H9 (cell line): ENCODE data around the gene HDAC7. TPM values are rescaled to one million over a fixed set of nuclear protein-coding genes. Genes with fewer than 3 reads are reported as not detected.

Source experiments
- DNase-seq: peaks from one replicate; pipeline ENCODE4 v3.0.0-alpha.2; 2017
- H2AFZ ChIP-seq: one replicate; pipeline ENCODE4 v1.6.1; 2013; ENCODE audit warnings: mild to moderate bottlenecking, low read length, control low read depth, moderate library complexity
- H2AK5ac ChIP-seq: 2 replicates; pipeline ENCODE4 v1.6.1; 2013; ENCODE audit warnings: low read length, control low read depth, mixed read lengths; ENCODE audit not compliant: insufficient read length
- H2BK120ac ChIP-seq: one replicate; pipeline ENCODE4 v1.6.1; 2013; ENCODE audit warnings: low read depth, mild to moderate bottlenecking, low read length, control low read depth, inconsistent platforms; ENCODE audit not compliant: poor library complexity, severe bottlenecking
- H2BK12ac ChIP-seq: 2 replicates; pipeline ENCODE4 v1.6.1; 2013; ENCODE audit warnings: low read length, control low read depth, mixed read lengths, low read depth; ENCODE audit not compliant: insufficient read length
- H2BK15ac ChIP-seq: 2 replicates; pipeline ENCODE4 v1.6.1; 2013; ENCODE audit warnings: low read depth, low read length, control low read depth
- H2BK20ac ChIP-seq: one replicate; pipeline ENCODE4 v1.6.1; 2013; ENCODE audit warnings: low read depth, mild to moderate bottlenecking, low read length, control low read depth, inconsistent platforms; ENCODE audit not compliant: poor library complexity, severe bottlenecking
- H2BK5ac ChIP-seq: 2 replicates; pipeline ENCODE4 v1.6.1; 2013; ENCODE audit warnings: low read length, control low read depth, mixed read lengths; ENCODE audit not compliant: insufficient read length
- H3K14ac ChIP-seq: 2 replicates; pipeline ENCODE4 v1.6.1; 2013; ENCODE audit warnings: low read length, control low read depth; ENCODE audit not compliant: insufficient read depth
- H3K18ac ChIP-seq: 2 replicates; pipeline ENCODE4 v1.6.1; 2013; ENCODE audit warnings: low read depth, mild to moderate bottlenecking, mixed read lengths, low read length, control low read depth; ENCODE audit not compliant: insufficient read length
- H3K23ac ChIP-seq: 2 replicates; pipeline ENCODE4 v1.6.1; 2013; ENCODE audit warnings: low read length, control low read depth, mixed read lengths, low read depth; ENCODE audit not compliant: insufficient read length
- H3K23me2 ChIP-seq: 2 replicates; pipeline ENCODE4 v1.6.1; 2013; ENCODE audit warnings: low read depth, mild to moderate bottlenecking, mixed read lengths, low read length, control low read depth; ENCODE audit not compliant: insufficient read length, poor library complexity, severe bottlenecking
- H3K27ac ChIP-seq: 2 replicates; pipeline ENCODE4 v1.5.1; 2013; ENCODE audit warnings: low read length, control low read depth, mixed read lengths, low read depth; ENCODE audit not compliant: insufficient read length
- H3K27me3 ChIP-seq: 2 replicates; pipeline ENCODE4 v1.6.1; 2013; ENCODE audit warnings: low read length, control low read depth, inconsistent platforms; ENCODE audit not compliant: insufficient read depth
- H3K4ac ChIP-seq: 2 replicates; pipeline ENCODE4 v1.6.1; 2013; ENCODE audit warnings: low read depth, mild to moderate bottlenecking, control low read depth, inconsistent platforms, low read length, moderate library complexity
- H3K4me1 ChIP-seq: 2 replicates; pipeline ENCODE4 v1.6.1; 2013; ENCODE audit warnings: low read length, control low read depth, inconsistent platforms; ENCODE audit not compliant: insufficient read depth
- H3K4me2 ChIP-seq: 2 replicates; pipeline ENCODE4 v1.6.1; 2013; ENCODE audit warnings: low read length, control low read depth, mixed read lengths; ENCODE audit not compliant: insufficient read length, insufficient read depth
- H3K56ac ChIP-seq: 2 replicates; pipeline ENCODE4 v1.6.1; 2013; ENCODE audit warnings: low read depth, mild to moderate bottlenecking, mixed read lengths, low read length, control low read depth; ENCODE audit not compliant: insufficient read length
- H3K79me1 ChIP-seq: 2 replicates; pipeline ENCODE4 v1.6.1; 2013; ENCODE audit warnings: low read depth, mild to moderate bottlenecking, moderate library complexity, low read length, control low read depth, inconsistent platforms; ENCODE audit not compliant: insufficient read depth, poor library complexity, severe bottlenecking
- H3K79me2 ChIP-seq: 2 replicates; pipeline ENCODE4 v1.6.1; 2013; ENCODE audit warnings: low read length, control low read depth, inconsistent platforms; ENCODE audit not compliant: insufficient read depth
- H3K9ac ChIP-seq: 2 replicates; pipeline ENCODE4 v1.6.1; 2013; ENCODE audit warnings: low read length, control low read depth, mixed read lengths; ENCODE audit not compliant: insufficient read length; ENCODE audit errors: extremely low read depth
- H3K9me3 ChIP-seq: one replicate; pipeline ENCODE4 v1.6.1; 2013; ENCODE audit warnings: low read depth, low read length, inconsistent platforms; ENCODE audit not compliant: control insufficient read depth
- H3T11ph ChIP-seq: one replicate; pipeline ENCODE4 v1.6.1; 2013; ENCODE audit warnings: mild to moderate bottlenecking, low read length, control low read depth, inconsistent platforms
- H4K20me1 ChIP-seq: one replicate; pipeline ENCODE4 v1.6.1; 2013; ENCODE audit not compliant: control insufficient read depth, insufficient read length, insufficient read depth
- H4K5ac ChIP-seq: 2 replicates; pipeline ENCODE4 v1.6.1; 2013; ENCODE audit warnings: low read depth, mild to moderate bottlenecking, mixed read lengths, low read length, control low read depth; ENCODE audit not compliant: insufficient read length
- H4K8ac ChIP-seq: replicated peaks from 2 replicates; pipeline ENCODE4 v1.6.1; 2013; ENCODE audit warnings: low read length, control low read depth, mixed read lengths, low read depth; ENCODE audit not compliant: insufficient read length
- H4K91ac ChIP-seq: 2 replicates; pipeline ENCODE4 v1.6.1; 2013; ENCODE audit warnings: low read depth, mild to moderate bottlenecking, moderate library complexity, mixed read lengths, low read length, control low read depth; ENCODE audit not compliant: insufficient read length
- H3K27ac Mint-ChIP-seq, 3 experiments: 2 replicates in 2 of 3; 3 replicates in 1 of 3; pipeline ENCODE4 v1.8.0; 2020 to 2021; ENCODE audit warnings: mixed read lengths in 3 of 3, mild to moderate bottlenecking in 1 of 3, moderate library complexity in 1 of 3
- H3K27me3 Mint-ChIP-seq: 2 replicates; pipeline ENCODE4 v1.8.0; 2021; ENCODE audit warnings: low read depth, mild to moderate bottlenecking, moderate library complexity, mixed read lengths
- H3K36me3 Mint-ChIP-seq, 3 experiments: 2 replicates in 2 of 3; 3 replicates in 1 of 3; pipeline ENCODE4 v1.8.0; 2020 to 2021; ENCODE audit warnings: low read depth in 3 of 3, mixed read lengths in 3 of 3; ENCODE audit not compliant: insufficient read depth in 1 of 3
- H3K4me1 Mint-ChIP-seq, 2 experiments: 2 replicates each; pipeline ENCODE4 v1.8.0; 2020; ENCODE audit warnings: mixed read lengths in 2 of 2
- H3K4me3 Mint-ChIP-seq, 2 experiments: 2 replicates in 1 of 2; 3 replicates in 1 of 2; pipeline ENCODE4 v1.8.0; 2020 to 2021; ENCODE audit warnings: mild to moderate bottlenecking in 2 of 2, mixed read lengths in 2 of 2, moderate library complexity in 1 of 2
- H3K9me3 Mint-ChIP-seq, 2 experiments: 2 replicates in 1 of 2; 3 replicates in 1 of 2; pipeline ENCODE4 v1.8.0; 2020; ENCODE audit warnings: mild to moderate bottlenecking in 2 of 2, mixed read lengths in 2 of 2, moderate library complexity in 1 of 2
- WGBS: extraction: QIAGEN DNeasy Blood & Tissue Kit; methylation state at CpG from one replicate; pipeline ENCODE4 v1.1.7; 2013; ENCODE audit warnings: missing lambda C conversion rate, low lambda C conversion rate, mixed read lengths; ENCODE audit not compliant: insufficient read length; ENCODE audit errors: extremely low coverage; 5-methylcytosine and 5-hydroxymethylcytosine counted together
- total RNA-seq: library from RNA; stranded (reverse); gene quantifications from 2 replicates; pipeline ENCODE4 v1.2.1, GENCODE V29; 2021
- TF ChIP-seq, protein P1 (sequence below): fragments of 200-600 bp; sonication (generic); conservative IDR thresholded peaks from 3 replicates; pipeline ENCODE4 v1.8.0; 2021; ENCODE audit warnings: antibody characterized with exemption, mild to moderate bottlenecking

Gene HDAC7
- total RNA-seq, 1 experiment from 2014 or later = 72.1 TPM

GRCh38 chr12:47785036-47785886 is 34.4 kb downstream of the HDAC7 start:
- no peak overlapping the region for H3K27ac ChIP-seq
- H2BK120ac ChIP-seq = no peak overlapping the region
- no peak overlapping the region for H4K5ac ChIP-seq
- no peak overlapping the region for H3T11ph ChIP-seq
- H3K9ac ChIP-seq = no peak overlapping the region
- no peaks in the 10 kb centered on the region for H3K9me3 Mint-ChIP-seq
- no peaks in the 10 kb centered on the region for H3K9me3 ChIP-seq
- H3K4me3 Mint-ChIP-seq = no peak overlapping the region; a peak in 1 of 5 replicates
- H2AFZ ChIP-seq = no peak overlapping the region
- H2BK5ac ChIP-seq = no peak overlapping the region
- H3K23ac ChIP-seq = no peak overlapping the region
- no peaks in the 10 kb centered on the region for H3K79me2 ChIP-seq
- no peak overlapping the region for H2AK5ac ChIP-seq
- no peak overlapping the region for H3K14ac ChIP-seq
- H2BK20ac ChIP-seq = no peak overlapping the region
- H3K4me1 Mint-ChIP-seq = no peaks in the 10 kb centered on the region
- peaks cover 30 to 68% (median 59%) of the 10 kb centered on the region in 3 experiments; a peak in 6 of 7 replicates for H3K36me3 Mint-ChIP-seq
- peaks cover 4% of the 10 kb centered on the region; the same call in 1 of the 2 replicates for H3K27me3 Mint-ChIP-seq
- no peaks in the 10 kb centered on the region for H3K4me1 ChIP-seq
- no peak overlapping the region for H3K4ac ChIP-seq
- H3K4me2 ChIP-seq = no peak overlapping the region
- H3K18ac ChIP-seq = no peak overlapping the region
- no peaks in the 10 kb centered on the region for H4K20me1 ChIP-seq
- no peak overlapping the region for H2BK12ac ChIP-seq
- TF ChIP-seq, protein P1, sequence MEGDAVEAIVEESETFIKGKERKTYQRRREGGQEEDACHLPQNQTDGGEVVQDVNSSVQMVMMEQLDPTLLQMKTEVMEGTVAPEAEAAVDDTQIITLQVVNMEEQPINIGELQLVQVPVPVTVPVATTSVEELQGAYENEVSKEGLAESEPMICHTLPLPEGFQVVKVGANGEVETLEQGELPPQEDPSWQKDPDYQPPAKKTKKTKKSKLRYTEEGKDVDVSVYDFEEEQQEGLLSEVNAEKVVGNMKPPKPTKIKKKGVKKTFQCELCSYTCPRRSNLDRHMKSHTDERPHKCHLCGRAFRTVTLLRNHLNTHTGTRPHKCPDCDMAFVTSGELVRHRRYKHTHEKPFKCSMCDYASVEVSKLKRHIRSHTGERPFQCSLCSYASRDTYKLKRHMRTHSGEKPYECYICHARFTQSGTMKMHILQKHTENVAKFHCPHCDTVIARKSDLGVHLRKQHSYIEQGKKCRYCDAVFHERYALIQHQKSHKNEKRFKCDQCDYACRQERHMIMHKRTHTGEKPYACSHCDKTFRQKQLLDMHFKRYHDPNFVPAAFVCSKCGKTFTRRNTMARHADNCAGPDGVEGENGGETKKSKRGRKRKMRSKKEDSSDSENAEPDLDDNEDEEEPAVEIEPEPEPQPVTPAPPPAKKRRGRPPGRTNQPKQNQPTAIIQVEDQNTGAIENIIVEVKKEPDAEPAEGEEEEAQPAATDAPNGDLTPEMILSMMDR = no peak
- WGBS = no CpG with 5 or more reads among the region's 15 CpGs
- H3K23me2 ChIP-seq = no peaks in the 10 kb centered on the region
- H3K27me3 ChIP-seq = no peaks in the 10 kb centered on the region
- no peak overlapping the region for H3K56ac ChIP-seq
- no peak overlapping the region for H4K8ac ChIP-seq
- H3K27ac Mint-ChIP-seq = no peak overlapping the region
- no peak overlapping the region for H4K91ac ChIP-seq
- DNase-seq = no peak
- H2BK15ac ChIP-seq = no peak overlapping the region
- H3K79me1 ChIP-seq = no peaks in the 10 kb centered on the region
